K562 (cell line): ENCODE measurements around the gene RRAS.

Experiments
- BRCA1 ChIP-seq, 2 experiments: fragments of 450-650 bp in 1 of 2; sonication (generic) in 1 of 2; formaldehyde crosslinking in 1 of 2; IDR thresholded peaks; 2 replicates each; pipeline versions ENCODE4 v1.5.0 to v1.6.1; 2017 to 2020; ENCODE audit warnings: mild to moderate bottlenecking in 1 of 2, missing genetic modification reagents in 1 of 2
- CBX8 ChIP-seq: fragments of 200-600 bp; sonication (generic); IDR thresholded peaks from 2 replicates; pipeline ENCODE4 v1.6.1; 2012; ENCODE audit warnings: borderline replicate concordance, mixed run types, low read depth, mild to moderate bottlenecking, moderate library complexity, mixed read lengths, low read length, control low read depth, inconsistent platforms; ENCODE audit not compliant: poor library complexity, severe bottlenecking; ENCODE audit errors: extremely low read depth
- FOSL1 ChIP-seq: fragments of 200-800 bp; sonication (Bioruptor generic); conservative IDR thresholded peaks from 2 replicates; pipeline ENCODE4 v1.6.1; 2016; ENCODE audit warnings: missing genetic modification characterization, missing compliant biosample characterization
- IRF2 ChIP-seq: sonication (generic); formaldehyde crosslinking; IDR thresholded peaks from 2 replicates; pipeline ENCODE4 v1.8.1; 2022; ENCODE audit warnings: mild to moderate bottlenecking, missing genetic modification reagents
- KLF16 ChIP-seq: IDR thresholded peaks from 2 replicates; pipeline ENCODE4 v1.6.1; 2016; ENCODE audit warnings: antibody characterized with exemption
- POLR2AphosphoS5 ChIP-seq: IDR thresholded peaks from 2 replicates; pipeline ENCODE4 v1.6.1; 2011; ENCODE audit warnings: mild to moderate bottlenecking, low read depth, low read length, moderate library complexity; ENCODE audit not compliant: control insufficient read depth, insufficient read depth
- SPI1 ChIP-seq: IDR thresholded peaks from 2 replicates; pipeline ENCODE4 v1.6.1; 2011; ENCODE audit warnings: low read depth, low read length, control low read depth, borderline replicate concordance
- ZBTB8A ChIP-seq: fragments of 450-650 bp; IDR thresholded peaks from 2 replicates; pipeline ENCODE4 v1.6.1; 2018; ENCODE audit warnings: mild to moderate bottlenecking, moderate library complexity; ENCODE audit not compliant: partially characterized antibody
- TF ChIP-seq, protein P1 (sequence below), 3 experiments: IDR thresholded peaks in 2 of 3; conservative IDR thresholded peaks in 1 of 3; 2 replicates each; pipeline ENCODE4 v1.5.1; 2011 to 2012; ENCODE audit warnings: low read length in 3 of 3, mild to moderate bottlenecking in 3 of 3, control low read depth in 2 of 3, improper control_type of control experiment in 1 of 3, inconsistent platforms in 1 of 3, low read depth in 1 of 3, mixed read lengths in 1 of 3, moderate library complexity in 1 of 3; ENCODE audit not compliant: insufficient read depth in 2 of 3

DNA sequence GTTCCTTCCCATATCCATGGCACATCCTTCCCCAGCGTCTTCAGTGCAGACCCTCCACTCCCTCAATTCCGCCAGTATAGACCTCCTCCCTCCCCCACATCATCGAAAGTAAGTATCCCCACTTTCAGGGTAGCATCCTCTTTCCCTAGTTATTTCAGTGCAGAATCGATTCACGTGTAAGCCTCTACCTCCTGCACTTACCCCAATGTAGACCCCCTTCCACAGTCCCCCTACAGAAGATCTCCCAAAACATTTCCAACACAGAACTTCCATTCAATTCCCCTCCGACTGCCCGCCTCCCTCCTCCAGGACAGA is 25.1 kb upstream of the RRAS start:
- no peak for TF ChIP-seq ZBTB8A
- no peak for TF ChIP-seq BRCA1 (IDR thresholded peaks at IDR 0.05)
- TF ChIP-seq BRCA1 (CRISPR knock-in tag; IDR thresholded peaks at IDR 0.05): no peak
- no peak for TF ChIP-seq KLF16
- TF ChIP-seq POLR2AphosphoS5: no peak
- no peak for TF ChIP-seq CBX8
- TF ChIP-seq FOSL1 (tag): no peak
- no peak for TF ChIP-seq IRF2 (CRISPR knock-in tag)
- no peak for TF ChIP-seq SPI1
- TF ChIP-seq, protein P1, sequence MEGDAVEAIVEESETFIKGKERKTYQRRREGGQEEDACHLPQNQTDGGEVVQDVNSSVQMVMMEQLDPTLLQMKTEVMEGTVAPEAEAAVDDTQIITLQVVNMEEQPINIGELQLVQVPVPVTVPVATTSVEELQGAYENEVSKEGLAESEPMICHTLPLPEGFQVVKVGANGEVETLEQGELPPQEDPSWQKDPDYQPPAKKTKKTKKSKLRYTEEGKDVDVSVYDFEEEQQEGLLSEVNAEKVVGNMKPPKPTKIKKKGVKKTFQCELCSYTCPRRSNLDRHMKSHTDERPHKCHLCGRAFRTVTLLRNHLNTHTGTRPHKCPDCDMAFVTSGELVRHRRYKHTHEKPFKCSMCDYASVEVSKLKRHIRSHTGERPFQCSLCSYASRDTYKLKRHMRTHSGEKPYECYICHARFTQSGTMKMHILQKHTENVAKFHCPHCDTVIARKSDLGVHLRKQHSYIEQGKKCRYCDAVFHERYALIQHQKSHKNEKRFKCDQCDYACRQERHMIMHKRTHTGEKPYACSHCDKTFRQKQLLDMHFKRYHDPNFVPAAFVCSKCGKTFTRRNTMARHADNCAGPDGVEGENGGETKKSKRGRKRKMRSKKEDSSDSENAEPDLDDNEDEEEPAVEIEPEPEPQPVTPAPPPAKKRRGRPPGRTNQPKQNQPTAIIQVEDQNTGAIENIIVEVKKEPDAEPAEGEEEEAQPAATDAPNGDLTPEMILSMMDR (IDR thresholded peaks at IDR 0.05 in 2 of 3, conservative IDR thresholded peaks at IDR 0.05 in 1 of 3; ENCODE audit: insufficient read depth in 2 of 3, low read depth in 1 of 3, low read length in 3 of 3): no peak
